HG03175 (cell line): ENCODE data around the gene TAF11L10.
"Not testable (repeated sequence)": the region's sequence is repeated elsewhere in the genome, so short reads cannot be mapped to it uniquely, and the experiment has no call there.

ENCODE experiments used
- ATAC-seq: cut with Tn5 transposase; IDR thresholded peaks from one replicate; pipeline ENCODE4 v1.9.1; 2021; ENCODE audit warnings: mild to moderate bottlenecking, moderate library complexity; ENCODE audit not compliant: unreplicated experiment

Gene TAF11L10

GRCh38 chr5:17597728-17598127, at the start of gene TAF11L10:
TSS of gene TAF11L10 (minus strand) at chr5:17597828.
- not testable (repeated sequence) for ATAC-seq

GRCh38 chr5:17634160-17634559, 36.5 kb upstream of the TAF11L10 start, which contains the start of gene TAF11L14:
TSS of gene TAF11L14 (plus strand) at chr5:17634460.
- no peak for ATAC-seq

- ATAC-seq: not testable (repeated sequence)
Observed at GRCh38 chr5:17631788-17632187, 34.2 kb upstream of the TAF11L10 start, which contains the start of gene TAF11L13. TSS of gene TAF11L13 (plus strand) at chr5:17632088.

GRCh38 chr5:17625686-17626085, 28.1 kb upstream of the TAF11L10 start:
- no peak for ATAC-seq

- ATAC-seq: no peak
Observed at GRCh38 chr5:17620627-17621026, 23.0 kb upstream of the TAF11L10 start.

GRCh38 chr5:17619354-17619753, 21.7 kb upstream of the TAF11L10 start:
- ATAC-seq: no peak

- no peak for ATAC-seq
Observed at GRCh38 chr5:17614872-17615605, 17.4 kb upstream of the TAF11L10 start.

- not testable (repeated sequence) for ATAC-seq
Observed at GRCh38 chr5:17610092-17610491, 12.5 kb upstream of the TAF11L10 start, which contains the start of gene TAF11L12. TSS of gene TAF11L12 (plus strand) at chr5:17610392.

- not testable (repeated sequence) for ATAC-seq
Observed at GRCh38 chr5:17607461-17607860, 9.8 kb upstream of the TAF11L10 start.

GRCh38 chr5:17604951-17605350, 7.3 kb upstream of the TAF11L10 start:
- no peak for ATAC-seq

- ATAC-seq: not testable (repeated sequence)
Observed at GRCh38 chr5:17603880-17604279, 6.3 kb upstream of the TAF11L10 start, which contains the start of gene TAF11L11. TSS of gene TAF11L11 (plus strand) at chr5:17604183.

GRCh38 chr5:17594255-17594654, 3.4 kb downstream of the TAF11L10 start, which contains the start of gene TAF11L9:
TSS of gene TAF11L9 (minus strand) at chr5:17594394.
- not testable (repeated sequence) for ATAC-seq

- ATAC-seq: not testable (repeated sequence)
Observed at GRCh38 chr5:17590860-17591259, 6.8 kb downstream of the TAF11L10 start, which contains the start of gene TAF11L8. TSS of gene TAF11L8 (minus strand) at chr5:17590960.

- ATAC-seq: not testable (repeated sequence)
Observed at GRCh38 chr5:17585658-17586057, 12.0 kb downstream of the TAF11L10 start, which contains the start of gene TAF11L7. TSS of gene TAF11L7 (minus strand) at chr5:17585758.
